ENCODE data around the gene ZNF503.

The ZNF503 gene

DNA sequence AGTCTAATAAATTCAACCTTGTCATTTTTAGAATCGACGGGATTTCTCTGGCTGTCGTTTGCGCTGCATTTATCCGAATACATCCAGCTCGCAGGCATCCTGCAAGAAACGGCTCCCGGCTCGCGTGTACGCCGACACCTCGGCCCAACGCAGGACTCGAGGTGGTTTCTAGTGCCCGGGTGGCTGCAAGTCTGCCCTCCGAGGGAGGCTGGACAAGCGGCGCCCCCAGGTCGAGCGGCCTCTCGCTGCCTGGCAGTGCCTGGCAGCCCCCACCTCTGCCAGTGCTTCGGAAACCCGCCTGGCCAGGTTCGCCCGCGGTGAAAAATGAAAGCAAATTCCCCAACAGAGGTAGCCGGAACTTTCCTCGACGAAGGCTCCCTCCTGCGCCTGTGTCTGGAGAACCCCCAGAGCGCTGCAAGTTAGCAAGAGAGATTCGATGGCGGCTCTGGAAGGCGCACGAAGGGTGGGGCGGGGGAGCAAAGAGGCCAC lies 5.7 kb upstream of the ZNF503 start:
- no peak overlapping the region for H3K4me3 ChIP-seq (ENCODE audit: low read depth, low read length)

GRCh38 chr10:75406462-75407223 lies 5.1 kb upstream of the ZNF503 start:
- H3K4me3 ChIP-seq (ENCODE audit: low read depth, low read length), result no peak overlapping the region

DNA sequence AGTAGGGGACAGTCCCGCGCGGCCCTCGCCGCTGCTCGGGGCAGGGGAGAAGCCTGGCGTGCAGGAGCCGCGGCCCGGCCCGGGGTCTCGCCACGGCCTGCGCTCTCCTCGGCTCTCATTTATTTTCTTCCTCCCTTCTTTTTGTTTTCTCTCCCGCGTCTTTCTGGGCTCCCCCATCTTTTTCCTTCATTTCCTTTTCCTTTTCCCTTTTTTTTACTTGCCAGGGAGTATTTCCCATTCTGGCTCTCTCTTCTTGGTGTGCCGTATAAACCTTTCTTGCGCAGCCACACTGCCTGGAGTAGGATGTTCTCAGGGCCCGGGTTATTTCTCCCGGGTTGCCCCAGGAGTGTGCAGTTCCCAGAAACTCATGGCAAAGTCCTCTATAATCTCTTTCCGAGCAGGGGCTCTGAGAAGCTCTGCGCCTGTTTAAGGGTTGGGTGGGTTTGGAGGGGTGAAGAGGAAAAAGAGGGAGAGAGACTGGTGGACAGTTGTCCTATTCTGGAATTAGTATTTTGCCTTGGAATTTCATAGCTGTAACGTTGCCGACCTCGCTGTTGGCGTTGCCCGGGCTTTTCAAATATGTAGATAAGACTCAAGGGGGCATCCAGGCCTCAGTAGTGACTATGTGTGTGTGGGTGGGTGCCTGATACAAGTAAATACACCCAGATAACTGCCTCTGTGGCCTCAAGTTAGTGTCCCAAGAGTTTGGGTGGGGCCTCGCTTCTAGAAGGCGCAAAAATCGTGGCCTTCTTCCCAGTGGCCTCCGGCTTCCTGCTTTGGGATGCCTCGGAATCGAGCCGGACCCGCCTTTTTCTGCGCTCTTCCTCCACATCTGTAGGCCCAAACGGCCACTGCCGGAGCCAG lies 4.3 kb upstream of the ZNF503 start:
- H3K4me3 ChIP-seq (ENCODE audit: low read depth, low read length), result no peak overlapping the region

GRCh38 chr10:75404815-75405597 lies 3.4 kb upstream of the ZNF503 start:
- peak overlapping the region; percentile 24 for H3K4me3 ChIP-seq (ENCODE audit: low read depth, low read length)

DNA sequence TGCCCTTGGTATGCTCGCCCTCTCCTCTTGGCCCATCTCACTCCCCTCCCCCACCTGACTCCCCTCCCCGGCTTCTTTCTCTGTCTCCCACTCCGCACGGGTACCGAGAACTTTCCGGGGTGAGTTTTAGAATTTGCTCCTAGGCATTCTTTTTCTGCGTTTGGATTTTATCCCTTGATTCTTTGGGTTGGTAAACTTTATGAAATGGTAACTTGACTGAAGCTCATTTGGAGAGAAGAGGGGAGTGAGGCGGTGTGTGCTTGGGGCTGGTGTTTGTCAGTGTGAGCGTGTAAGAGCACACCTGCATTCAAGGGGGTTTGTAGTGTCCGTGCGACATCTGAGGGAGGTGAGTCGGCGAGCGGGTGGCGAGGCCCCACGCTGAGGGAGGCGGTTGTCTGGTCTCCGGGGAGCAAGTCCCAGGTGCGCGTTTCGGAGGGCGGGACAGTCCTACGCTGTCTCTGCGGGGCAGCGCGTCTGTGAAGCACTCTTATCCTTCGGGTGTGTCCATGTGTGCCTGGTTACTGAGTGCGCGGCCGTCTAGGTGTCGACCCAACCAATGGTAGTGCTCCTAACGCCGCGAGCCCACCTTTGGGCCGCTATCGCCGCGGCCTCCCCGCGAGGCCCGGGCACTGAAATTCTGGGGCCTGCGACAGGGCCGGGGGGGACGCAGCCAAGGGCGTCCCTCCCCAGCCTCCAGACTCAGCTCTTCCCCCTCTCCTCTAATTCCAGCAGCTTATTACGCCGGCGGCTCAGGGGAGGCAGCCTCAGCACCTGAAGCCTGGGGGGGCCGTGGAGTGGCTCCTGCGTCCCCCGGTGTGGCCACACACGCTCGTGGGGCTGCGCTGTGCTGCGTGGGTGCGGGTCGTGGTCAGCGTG lies 2.6 kb upstream of the ZNF503 start:
- peak overlapping the region; percentile 24 for H3K4me3 ChIP-seq (ENCODE audit: low read depth, low read length)

DNA sequence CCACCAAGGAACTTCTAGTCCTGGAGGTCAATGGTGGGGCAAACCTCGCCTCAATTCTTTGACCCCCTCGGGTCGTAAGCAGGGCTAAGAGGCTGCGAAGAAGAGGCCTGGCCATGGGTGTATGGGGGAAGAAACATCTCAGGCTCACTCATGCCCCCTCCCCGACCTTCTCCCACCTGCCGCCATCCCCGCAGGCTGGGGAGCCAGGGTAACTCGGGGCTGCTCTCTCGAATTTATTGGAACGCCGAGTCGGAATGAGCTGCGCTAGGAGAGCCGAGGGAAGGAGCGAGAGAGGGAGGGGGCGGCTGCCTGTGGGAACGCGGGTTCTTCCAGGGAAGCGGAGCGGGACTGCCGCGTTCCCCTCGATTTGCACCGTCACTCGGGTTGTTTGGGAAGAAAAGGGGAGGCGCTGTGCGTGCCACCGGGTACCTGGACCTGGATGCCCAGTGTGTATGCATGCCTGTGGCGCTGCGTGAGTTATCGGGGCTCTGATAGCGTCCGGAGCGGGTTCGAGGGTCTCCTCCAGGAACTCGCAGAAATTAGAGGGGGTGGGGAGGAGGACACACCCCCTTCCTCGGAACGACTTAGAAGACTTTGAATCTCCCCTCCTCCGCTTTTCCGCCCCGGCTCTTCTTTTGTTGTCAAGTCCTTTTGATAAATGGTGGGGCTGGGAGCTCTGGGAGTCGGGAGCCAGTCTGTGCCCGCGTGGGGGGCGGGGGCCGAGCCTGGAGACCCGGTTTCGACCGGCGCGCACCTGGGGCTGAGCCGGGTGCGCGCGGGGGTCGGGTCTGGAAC lies 1.8 kb upstream of the ZNF503 start:
- peak overlapping the region; percentile 35 for H3K4me3 ChIP-seq (ENCODE audit: low read depth, low read length)

- H3K4me3 ChIP-seq (ENCODE audit: low read depth, low read length), result peak overlapping the region; percentile 35
These were observed 1.1 kb upstream of the ZNF503 start for GRCh38 chr10:75402486-75403143.

DNA sequence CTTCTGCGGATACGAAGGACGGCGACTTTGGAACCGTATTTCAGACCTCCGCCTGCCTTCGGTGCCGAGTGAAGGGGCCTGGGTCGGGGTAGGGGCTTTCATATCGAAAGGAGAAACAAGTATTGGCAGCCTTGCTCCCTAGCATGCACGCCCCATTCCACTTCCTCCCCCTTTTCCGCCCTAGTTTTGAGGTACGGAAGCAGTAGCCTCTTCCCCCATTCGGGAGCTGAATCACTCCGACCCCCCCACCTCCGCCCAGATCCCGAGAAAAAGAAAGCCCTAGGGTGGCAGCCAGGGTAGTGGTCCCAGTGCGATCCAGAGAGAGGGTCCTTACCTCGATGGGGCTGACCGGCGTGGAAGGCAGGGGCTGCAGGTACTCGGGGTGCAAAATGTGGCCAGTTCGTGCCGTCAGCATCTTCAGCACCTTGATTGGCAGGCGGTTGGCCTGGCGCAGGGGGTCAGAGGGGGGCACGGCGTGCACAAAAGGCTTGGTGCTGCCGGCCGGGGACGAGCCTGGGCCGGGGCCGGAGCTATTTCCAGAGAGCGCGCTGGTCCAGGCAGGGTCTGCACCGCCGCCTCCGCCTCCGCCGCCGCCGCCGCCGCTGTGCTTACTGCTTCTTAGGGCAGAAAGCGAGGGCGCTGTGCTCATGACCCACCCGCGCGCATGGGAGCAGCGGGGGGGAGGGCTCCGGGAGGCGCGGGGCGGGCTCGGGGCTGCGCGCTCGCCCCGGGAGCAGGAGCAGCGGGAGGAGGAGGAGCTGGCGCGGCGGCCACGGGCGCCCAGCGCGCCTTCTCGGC lies 594 bp downstream of the ZNF503 start:
- H3K4me3 ChIP-seq (ENCODE audit: low read depth, low read length), result peak overlapping the region; percentile 45

DNA sequence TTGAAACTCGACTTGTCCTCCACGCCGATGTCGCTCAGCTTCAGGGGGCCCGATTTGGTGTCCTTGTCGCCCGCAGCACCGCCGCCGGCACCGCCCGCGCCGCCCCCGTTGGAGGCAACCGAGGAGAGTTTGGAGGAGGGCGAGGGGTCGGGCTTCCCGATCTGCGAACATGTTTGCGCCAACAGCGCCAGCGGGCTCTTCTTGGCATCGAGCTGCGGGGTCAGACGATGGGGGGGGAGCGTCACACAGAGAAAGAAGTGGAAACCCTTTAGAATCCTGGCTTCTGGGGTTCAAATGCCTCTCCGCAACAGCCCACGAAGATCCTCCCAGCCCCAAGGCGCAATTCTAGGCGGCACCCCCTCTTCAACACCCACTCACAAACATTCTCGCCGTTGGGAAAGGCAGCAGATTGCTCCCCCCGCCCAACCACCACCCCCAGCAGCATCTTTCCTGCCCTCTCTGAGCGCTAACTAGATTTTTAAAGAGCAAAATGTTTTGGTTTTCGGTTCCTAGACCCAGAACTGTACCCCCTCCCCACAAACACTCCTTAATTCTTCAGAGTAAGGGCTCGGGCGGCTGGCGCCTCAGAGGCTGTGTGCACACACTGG lies 1.3 kb downstream of the ZNF503 start:
- peak overlapping the region; percentile 20 for H3K4me3 ChIP-seq (ENCODE audit: low read depth, low read length)

GRCh38 chr10:75399461-75400162 lies 2.0 kb downstream of the ZNF503 start:
- peak overlapping the region; percentile 8 for H3K4me3 ChIP-seq (ENCODE audit: low read depth, low read length)

- peak overlapping the region; percentile 8 for H3K4me3 ChIP-seq (ENCODE audit: low read depth, low read length)
These were observed 2.7 kb downstream of the ZNF503 start for GRCh38 chr10:75398692-75399460.

GRCh38 chr10:75398200-75398691 lies 3.3 kb downstream of the ZNF503 start:
- H3K4me3 ChIP-seq (ENCODE audit: low read depth, low read length), result no peak overlapping the region

GRCh38 chr10:75397496-75398199 lies 3.9 kb downstream of the ZNF503 start:
- no peak overlapping the region for H3K4me3 ChIP-seq (ENCODE audit: low read depth, low read length)

DNA sequence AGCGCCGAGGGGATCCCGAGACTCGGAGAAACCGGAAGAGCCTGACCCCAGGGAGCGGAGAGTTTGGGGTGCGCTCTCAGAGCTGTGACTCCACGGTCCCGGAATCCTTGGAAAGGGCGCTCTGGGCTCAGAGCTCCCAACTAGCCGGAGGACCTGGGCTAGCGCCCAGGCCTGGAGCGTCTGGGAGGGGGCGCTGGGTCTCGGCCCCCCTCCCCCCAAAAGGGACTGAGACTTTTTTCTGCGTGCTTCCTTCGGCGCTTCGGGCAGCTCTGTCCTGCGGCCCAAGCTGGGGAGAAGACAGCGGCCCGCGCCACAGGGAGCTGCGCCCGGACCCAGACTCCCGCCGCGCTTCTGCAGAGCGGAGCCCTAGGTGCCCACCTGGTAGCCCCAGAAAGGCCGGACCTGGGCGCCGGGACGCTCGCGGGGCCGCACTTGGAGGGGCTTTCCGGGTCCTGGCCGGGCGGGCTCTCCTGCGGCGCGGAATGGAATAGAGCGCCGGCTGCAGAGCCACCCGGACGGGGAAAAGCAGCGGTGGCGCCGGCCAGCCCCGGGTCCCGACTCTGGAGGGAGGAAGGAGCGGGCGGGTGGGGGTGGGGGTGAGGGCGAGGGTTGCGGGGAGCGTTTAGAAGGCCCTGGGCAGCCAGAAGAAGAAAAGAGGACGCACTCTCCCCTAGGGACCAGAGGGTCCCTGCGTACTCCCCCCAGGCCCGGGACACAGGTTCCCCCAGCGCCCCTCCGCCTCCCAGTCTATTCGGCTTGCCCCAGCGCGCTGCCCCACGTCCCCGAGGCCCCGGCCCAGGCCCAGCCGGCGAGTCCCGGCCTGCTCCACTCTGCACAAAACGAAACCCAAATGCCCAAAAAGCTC lies 4.7 kb downstream of the ZNF503 start:
- H3K4me3 ChIP-seq (ENCODE audit: low read depth, low read length), result peak overlapping the region; percentile 33
